Stimulated activated CD4-positive, alpha-beta T cell treated with anti-CD3 and anti-CD28 coated beads, TNF-alpha, amount 100 ng/mL, for 4 hours (primary cell): ENCODE measurements around the gene NECAP2.
"Not testable (repeated sequence)": the region's sequence is repeated elsewhere in the genome, so short reads cannot be mapped to it uniquely, and the experiment has no call there.

Experiments
- DNase-seq, 3 experiments: peaks; one replicate each; pipeline ENCODE4 v3.0.0-alpha.2; 2020; ENCODE audit warnings: low read depth in 3 of 3

Gene NECAP2

GRCh38 chr1:16498573-16499413 lies 58.3 kb downstream of the NECAP2 start:
- peak; percentile 70 to 73 (median 72) for DNase-seq

GRCh38 chr1:16500466-16500865 lies 59.9 kb downstream of the NECAP2 start:
- not testable (repeated sequence) for DNase-seq

- not testable (repeated sequence) for DNase-seq
Measured at GRCh38 chr1:16500975-16501374, 60.5 kb downstream of the NECAP2 start.

GRCh38 chr1:16501446-16501845 lies 60.9 kb downstream of the NECAP2 start:
- not testable (repeated sequence) for DNase-seq

- no peak for DNase-seq
Measured at GRCh38 chr1:16503494-16503893, 63.0 kb downstream of the NECAP2 start.

- DNase-seq = not testable (repeated sequence)
Measured at GRCh38 chr1:16505870-16506269, 65.3 kb downstream of the NECAP2 start.

GRCh38 chr1:16506364-16507136 lies 66.0 kb downstream of the NECAP2 start:
- DNase-seq = not testable (repeated sequence)

GRCh38 chr1:16508861-16509445 lies 68.4 kb downstream of the NECAP2 start:
- not testable (repeated sequence) for DNase-seq
